HG03108 (cell line): ENCODE results near the gene ATCAY.

Source experiments
- ATAC-seq: cut with Tn5 transposase; IDR thresholded peaks from one replicate; pipeline ENCODE4 v1.9.1; 2021; ENCODE audit warnings: moderate library complexity; ENCODE audit not compliant: unreplicated experiment

ATCAY gene, protein sequence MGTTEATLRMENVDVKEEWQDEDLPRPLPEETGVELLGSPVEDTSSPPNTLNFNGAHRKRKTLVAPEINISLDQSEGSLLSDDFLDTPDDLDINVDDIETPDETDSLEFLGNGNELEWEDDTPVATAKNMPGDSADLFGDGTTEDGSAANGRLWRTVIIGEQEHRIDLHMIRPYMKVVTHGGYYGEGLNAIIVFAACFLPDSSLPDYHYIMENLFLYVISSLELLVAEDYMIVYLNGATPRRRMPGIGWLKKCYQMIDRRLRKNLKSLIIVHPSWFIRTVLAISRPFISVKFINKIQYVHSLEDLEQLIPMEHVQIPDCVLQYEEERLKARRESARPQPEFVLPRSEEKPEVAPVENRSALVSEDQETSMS

GRCh38 chr19:3880471-3881271, at the start of gene ATCAY:
ATCAY (plus strand) TSS chr19:3880685; CDS start chr19:3885768, 5,083 bp downstream.
- no peak for ATAC-seq

DNA sequence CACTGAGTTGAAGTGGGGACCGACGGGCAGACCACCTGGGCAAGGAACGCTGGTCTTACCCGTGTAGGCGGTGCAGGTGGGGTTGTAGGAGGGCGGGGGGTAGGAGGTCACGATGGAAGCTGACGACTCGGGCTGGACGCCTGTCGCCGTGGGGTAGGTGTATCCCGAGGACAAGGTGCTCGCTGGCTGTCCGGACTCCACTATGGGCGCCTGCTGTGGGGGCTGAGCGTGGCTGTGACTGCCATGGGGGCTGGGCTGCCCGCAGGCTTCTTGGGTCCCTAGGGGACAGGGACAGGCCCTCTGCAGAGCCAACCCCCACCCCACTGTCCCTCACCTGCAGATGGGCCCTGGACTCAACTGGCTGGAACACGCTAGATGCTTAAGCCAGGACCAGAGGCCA, 48.9 kb upstream of the ATCAY start:
- no peak for ATAC-seq

DNA sequence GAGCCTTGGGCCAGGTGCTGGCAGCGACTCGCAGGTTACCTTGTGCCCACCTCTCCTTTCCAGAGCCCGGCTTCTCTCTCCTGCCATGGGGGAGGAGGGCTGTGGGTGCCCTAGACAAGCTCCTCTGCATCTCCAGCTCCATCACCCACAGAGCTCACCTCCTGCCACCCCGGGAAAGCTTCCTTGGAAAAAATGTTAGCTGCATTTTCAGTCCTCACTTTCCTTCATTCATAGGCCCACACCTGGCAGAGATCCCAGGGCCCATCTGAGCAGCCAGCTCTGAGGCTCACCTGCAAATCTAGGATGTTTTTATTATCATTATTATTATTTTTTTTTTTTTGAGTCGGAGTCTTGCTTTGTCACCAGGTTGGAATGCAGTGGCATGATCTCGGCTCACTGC, 48.5 kb upstream of the ATCAY start:
- ATAC-seq: no peak

GRCh38 chr19:3833578-3834348, 46.7 kb upstream of the ATCAY start:
- ATAC-seq: no peak

DNA sequence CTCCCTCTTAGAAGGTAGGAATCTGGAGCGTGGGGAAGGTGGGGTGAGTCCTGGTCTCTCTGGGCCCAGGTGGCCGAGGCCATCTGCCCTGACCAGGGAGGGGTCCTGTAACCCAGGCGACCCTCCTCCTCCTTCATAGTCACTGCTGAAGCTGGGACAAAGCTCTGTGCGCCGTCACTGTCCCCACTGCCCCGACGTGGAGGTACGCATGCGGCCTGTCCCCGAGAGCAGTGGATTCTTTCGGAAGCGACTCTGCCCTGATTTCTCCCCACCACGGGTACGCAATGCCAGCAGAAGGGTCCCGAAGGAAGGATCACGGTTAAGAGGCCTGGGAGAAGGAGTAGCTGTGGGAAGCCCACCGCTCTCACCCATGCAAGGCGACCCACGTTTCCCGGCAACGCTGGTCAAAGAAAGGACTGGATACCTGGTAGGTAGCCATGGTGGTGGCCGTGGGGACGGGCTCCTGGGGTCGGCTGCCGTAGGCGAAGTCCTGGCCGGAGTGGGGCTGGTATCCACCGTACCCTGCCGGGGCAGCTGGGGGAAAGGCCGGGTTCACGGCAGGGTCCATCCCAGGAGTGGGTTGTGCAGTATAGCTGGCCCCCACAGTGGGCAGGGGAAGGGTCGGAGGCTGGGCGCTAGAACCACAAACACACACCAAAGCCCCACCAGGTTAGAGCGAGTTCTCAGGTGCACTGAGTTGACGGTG, 46.0 kb upstream of the ATCAY start:
- no peak for ATAC-seq

- no peak for ATAC-seq
These were observed 45.4 kb upstream of the ATCAY start for GRCh38 chr19:3835055-3835435.

DNA sequence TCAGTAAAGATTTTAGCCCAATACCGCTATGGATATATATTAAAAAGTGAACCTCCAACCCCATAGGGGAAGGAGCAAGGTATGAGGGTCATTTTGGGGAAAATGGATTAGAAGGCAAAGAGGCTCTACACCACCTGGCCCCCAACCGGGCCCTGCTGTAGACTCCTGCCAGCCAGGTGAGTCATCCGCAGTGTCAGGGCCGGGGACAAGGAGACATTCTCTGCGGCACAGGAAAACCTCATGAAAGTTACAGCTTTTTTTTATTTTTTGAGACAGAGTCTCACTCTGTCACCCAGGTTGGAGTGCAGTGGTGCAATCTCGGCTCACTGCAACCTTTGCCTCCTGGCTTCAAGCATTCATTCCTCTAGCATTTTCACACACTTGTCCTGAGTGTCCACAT, 43.6 kb upstream of the ATCAY start:
- ATAC-seq: no peak

DNA sequence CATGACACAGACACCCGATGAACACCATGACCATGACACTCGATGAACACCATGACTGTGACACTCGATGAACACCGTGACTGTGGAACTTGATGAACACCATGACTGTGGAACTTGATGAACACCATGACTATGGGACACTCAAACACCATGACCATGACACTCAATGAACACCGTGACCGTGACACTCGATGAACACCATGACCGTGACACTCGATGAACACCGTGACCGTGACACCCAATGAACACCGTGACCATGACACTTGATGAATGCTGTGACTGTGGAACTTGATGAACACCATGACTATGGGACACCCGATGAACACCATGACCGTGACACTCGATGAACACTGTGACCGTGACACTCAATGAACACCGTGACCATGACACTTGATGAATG, 43.2 kb upstream of the ATCAY start:
- no peak for ATAC-seq

GRCh38 chr19:3837922-3838321, 42.6 kb upstream of the ATCAY start:
- ATAC-seq: no peak

DNA sequence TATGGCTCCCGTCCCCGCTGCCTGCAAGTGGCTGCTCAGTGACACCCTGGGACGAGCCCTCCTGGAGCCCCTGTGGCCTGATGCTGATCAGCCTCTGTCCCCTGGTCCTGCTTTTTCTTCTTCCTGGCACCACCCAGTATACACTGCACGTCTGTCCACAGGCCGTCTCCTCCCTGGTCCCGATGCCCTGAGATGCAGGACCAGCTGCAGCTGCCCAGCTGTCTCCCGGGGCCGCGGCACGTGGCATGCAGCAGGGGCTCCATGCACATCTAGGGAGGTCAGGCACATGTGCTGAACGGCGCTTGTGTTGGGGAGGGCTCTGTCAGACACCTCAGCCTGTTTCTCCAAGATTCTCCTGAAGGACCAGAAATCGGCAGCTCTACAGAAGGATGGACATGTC, 41.8 kb upstream of the ATCAY start:
- ATAC-seq: no peak

DNA sequence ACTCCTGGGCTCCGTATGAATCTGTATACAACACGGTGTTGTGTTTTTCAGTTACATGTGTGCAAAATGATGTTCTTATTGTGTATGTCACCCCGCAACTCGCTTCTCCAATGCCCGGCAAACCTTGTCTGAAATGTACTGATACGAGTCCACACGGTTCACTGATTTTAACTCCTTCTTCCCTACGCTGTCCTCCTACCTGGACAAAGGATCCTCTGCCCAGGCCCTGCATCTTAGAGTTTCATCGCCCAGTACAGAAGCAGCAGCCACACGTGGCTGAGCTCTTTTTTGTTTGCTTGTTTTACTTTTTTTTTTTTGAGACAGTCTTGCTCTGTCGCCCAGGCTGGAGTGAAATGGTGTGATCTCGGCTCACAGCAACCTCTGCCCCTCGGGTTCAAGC, 40.5 kb upstream of the ATCAY start:
- ATAC-seq: no peak

- ATAC-seq: no peak
These were observed 39.7 kb upstream of the ATCAY start for GRCh38 chr19:3840804-3841203.

DNA sequence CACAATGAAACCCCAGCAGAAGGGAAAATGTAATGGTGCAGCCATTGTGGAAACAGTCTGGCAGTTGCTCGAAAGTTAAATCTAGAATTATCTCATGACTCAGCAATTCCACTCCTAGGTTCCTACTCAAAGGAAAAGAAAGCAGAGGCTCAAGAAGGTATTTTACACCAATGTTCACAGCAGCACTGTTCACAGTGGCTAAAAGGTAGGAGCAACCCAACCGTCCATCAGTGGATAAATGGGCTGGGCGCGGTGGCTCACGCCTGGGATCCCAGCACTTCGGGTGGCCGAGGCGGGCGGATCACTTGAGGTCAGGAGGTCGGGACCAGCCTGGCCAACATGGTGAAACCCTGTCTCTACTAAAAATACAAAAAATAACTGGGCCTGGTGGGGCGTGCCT, 37.5 kb upstream of the ATCAY start:
- ATAC-seq: no peak

DNA sequence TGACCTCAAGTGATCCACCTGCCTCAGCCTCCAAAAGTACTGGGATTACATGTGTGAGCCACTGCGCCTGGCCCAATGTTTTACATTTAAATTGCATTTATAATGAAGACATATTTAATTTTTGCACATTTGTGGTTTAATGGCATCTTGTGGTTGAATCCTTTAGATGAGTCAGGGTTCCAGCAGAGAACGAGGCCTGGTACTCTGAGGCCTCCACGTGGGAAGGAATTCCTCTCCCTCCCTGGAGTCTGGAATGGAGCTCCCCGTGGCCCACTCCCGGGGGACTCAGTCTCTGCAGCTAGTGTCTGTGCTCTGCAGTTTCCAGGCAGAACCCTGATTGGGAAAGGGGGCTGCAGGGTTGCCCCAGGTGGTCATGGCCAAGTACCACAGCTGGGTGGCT, 35.9 kb upstream of the ATCAY start:
- ATAC-seq: no peak

DNA sequence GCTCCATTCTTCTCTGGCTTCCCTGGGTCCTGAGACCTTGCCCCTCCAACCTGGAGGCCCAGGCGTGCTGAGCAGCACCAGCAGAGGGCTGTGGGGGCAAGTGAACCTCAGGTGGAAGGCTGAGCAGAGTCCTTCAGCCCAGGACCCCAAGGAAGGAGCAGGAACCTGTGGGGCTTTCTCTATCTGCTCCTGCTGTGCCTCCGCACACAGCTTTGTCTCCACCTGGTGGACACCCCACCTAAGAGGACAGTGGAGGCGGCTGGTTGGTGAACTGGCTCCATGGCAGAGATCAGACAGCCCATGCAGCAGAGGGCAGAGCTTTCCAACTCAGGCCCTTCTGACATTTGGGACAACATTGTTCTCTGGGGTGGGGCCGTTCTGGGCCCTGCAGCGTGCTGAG, 31.4 kb upstream of the ATCAY start:
- ATAC-seq: no peak

DNA sequence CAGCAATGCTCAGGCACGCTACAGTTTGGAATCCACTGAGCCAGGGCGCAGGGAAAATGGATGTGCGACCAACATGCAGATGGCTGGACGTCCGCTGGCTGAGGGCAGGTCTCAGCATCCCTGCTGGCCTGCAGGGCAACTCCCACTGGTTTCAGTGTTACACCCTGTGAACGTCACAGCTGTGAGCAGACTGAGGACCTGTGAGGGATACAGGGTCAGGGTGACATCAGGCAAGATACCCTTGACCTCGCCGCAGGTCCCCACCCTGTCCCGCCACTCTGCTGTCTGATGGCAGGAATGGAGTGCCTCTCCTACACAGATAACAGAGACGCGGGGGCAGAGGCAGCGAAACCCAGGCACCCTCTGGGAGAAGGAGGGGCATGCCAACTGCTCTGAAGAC, 30.7 kb upstream of the ATCAY start:
- no peak for ATAC-seq

DNA sequence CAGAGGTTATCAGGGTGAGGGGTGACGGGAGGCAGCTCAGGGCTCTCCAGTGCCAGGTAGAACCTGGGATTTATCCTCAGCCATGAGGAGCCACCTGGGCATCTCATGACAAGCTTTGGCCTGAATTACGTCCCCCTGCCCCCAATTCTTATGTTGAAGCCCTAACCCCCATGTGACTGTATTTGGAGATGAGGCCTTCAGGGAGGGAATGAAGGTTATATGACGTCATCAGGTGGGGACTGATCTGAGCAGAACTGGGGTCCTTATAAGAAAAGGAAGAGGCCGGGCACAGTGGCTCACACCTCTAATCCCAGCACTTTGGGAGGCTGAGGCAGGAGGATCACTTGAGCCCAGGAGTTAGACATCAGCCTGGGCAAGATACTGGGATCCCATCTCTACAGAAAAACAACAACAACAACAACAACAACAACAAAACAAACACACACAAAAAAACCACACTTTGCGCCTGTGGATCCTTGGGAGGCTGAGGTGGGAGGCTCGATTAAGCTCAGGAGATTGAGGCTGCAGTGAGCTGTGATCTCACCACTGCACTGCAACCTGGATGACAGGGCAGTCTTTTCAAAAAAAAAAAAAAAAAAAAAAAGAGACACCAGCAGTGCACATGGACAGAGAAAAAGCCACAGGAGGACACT, 30.0 kb upstream of the ATCAY start:
- ATAC-seq: no peak

- ATAC-seq: no peak
These were observed 29.0 kb upstream of the ATCAY start for GRCh38 chr19:3851254-3852176.

DNA sequence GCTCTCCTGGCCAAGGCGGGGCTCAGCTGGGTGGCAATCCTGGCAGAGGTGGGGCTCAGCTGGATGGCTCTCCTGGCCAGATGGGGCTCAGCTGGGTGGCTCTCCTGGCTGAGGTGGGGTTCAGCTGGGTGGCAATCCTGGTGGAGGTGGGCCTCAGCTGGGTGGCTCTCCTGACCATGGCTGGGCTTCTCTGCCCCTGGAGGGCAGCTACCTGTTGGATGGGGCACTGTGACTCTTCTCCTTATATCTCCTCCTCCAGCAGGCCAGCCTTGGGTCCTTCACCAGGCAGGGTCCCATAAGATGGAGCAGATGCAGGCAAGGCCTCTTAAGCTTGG, 28.3 kb upstream of the ATCAY start:
- ATAC-seq: no peak
